ENCODE measurements around the gene VPS13C.

DNA sequence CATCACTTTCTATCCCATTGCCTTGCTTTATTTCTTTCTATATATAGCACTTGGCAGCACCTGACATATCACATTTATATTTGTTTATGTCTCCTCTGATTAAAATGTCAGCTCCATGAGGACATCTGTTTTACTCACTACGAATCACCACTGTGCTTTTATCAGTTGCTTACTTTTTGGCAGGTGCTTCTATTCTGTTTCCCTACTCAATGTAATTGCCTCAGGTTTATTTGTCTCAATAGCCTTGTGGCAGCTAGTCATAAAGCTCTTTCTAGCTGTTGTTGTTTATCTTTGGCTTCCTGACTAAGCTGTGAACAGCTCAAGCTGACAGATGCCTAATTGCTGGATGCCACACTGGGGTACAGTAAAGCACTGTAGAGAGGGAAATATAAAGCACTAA lies 85.5 kb downstream of the VPS13C start:
- TF ChIP-seq, protein P1, sequence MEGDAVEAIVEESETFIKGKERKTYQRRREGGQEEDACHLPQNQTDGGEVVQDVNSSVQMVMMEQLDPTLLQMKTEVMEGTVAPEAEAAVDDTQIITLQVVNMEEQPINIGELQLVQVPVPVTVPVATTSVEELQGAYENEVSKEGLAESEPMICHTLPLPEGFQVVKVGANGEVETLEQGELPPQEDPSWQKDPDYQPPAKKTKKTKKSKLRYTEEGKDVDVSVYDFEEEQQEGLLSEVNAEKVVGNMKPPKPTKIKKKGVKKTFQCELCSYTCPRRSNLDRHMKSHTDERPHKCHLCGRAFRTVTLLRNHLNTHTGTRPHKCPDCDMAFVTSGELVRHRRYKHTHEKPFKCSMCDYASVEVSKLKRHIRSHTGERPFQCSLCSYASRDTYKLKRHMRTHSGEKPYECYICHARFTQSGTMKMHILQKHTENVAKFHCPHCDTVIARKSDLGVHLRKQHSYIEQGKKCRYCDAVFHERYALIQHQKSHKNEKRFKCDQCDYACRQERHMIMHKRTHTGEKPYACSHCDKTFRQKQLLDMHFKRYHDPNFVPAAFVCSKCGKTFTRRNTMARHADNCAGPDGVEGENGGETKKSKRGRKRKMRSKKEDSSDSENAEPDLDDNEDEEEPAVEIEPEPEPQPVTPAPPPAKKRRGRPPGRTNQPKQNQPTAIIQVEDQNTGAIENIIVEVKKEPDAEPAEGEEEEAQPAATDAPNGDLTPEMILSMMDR (IDR thresholded peaks at IDR 0.05) = no peak
- no peak for TF ChIP-seq ZFX (IDR thresholded peaks at IDR 0.05; ENCODE audit: borderline replicate concordance)

Data from 22Rv1 (cell line).